H1 (cell line): ENCODE data around the gene ELOVL5. TPM values are rescaled to one million over a fixed set of nuclear protein-coding genes. Genes with fewer than 3 reads are reported as not detected.

Experiments
- CTCF ChIA-PET: fragments of 300-600 bp; sonication (Branson Sonifier 250); formaldehyde crosslinking; loops from one replicate; lab custom pipeline; 2021; ENCODE audit not compliant: partially characterized antibody; lab: Charles Lee
- POLR2A ChIA-PET: fragments of 300-600 bp; sonication (Branson Sonifier 250); formaldehyde crosslinking; loops from one replicate; lab custom pipeline; 2021; ENCODE audit warnings: inconsistent platforms; ENCODE audit not compliant: partially characterized antibody; lab: Charles Lee
- DNase-seq, 2 experiments: peaks; one replicate each; pipeline versions ENCODE4 v3.0.0 to v3.0.0-alpha.2; 2010 to 2022; ENCODE audit warnings: low spot score in 2 of 2, low read depth in 1 of 2, mixed read lengths in 1 of 2
- FAIRE-seq: peaks from 2 replicates; lab custom pipeline; 2011; peaks lifted over from hg19 to GRCh38; lab: Jason Lieb, UNC
- H2AFZ ChIP-seq: 2 replicates; pipeline ENCODE4 v1.8.1; 2012; ENCODE audit warnings: low read length, inconsistent platforms
- H2AK5ac ChIP-seq: 2 replicates; pipeline ENCODE4 v1.6.1; 2013; ENCODE audit warnings: low read depth, low read length
- H2BK120ac ChIP-seq: replicated peaks from 2 replicates; pipeline ENCODE3; 2013; ENCODE audit warnings: low read depth, low read length, inconsistent platforms
- H2BK12ac ChIP-seq: 2 replicates; pipeline ENCODE4 v1.6.1; 2013; ENCODE audit warnings: low read depth, low read length
- H2BK15ac ChIP-seq: 2 replicates; pipeline ENCODE4 v1.6.1; 2013; ENCODE audit warnings: low read length
- H2BK20ac ChIP-seq: 2 replicates; pipeline ENCODE4 v1.6.1; 2013; ENCODE audit warnings: low read length
- H2BK5ac ChIP-seq: 2 replicates; pipeline ENCODE4 v1.6.1; 2013; ENCODE audit warnings: low read depth, low read length
- H3K14ac ChIP-seq: 2 replicates; pipeline ENCODE4 v1.6.1; 2013; ENCODE audit warnings: inconsistent platforms; ENCODE audit not compliant: insufficient read length
- H3K18ac ChIP-seq: 2 replicates; pipeline ENCODE4 v1.6.1; 2013; ENCODE audit warnings: low read length; ENCODE audit errors: extremely low read depth
- H3K23ac ChIP-seq: 2 replicates; pipeline ENCODE4 v1.6.1; 2013; ENCODE audit warnings: inconsistent platforms; ENCODE audit not compliant: insufficient read length
- H3K23me2 ChIP-seq: 2 replicates; pipeline ENCODE4 v1.6.1; 2013; ENCODE audit warnings: low read depth, low read length
- H3K27ac ChIP-seq: 2 replicates; pipeline ENCODE4 v1.6.1; 2011; ENCODE audit warnings: low read depth, low read length, inconsistent platforms
- H3K27me3 ChIP-seq, 4 experiments: replicated peaks in 1 of 4; 1 replicate in 1 of 4; 2 replicates in 3 of 4; pipeline versions ENCODE4 v1.6.1 to v1.8.1; 2011 to 2013; ENCODE audit warnings: low read length in 3 of 4, mild to moderate bottlenecking in 3 of 4, inconsistent platforms in 2 of 4, mixed read lengths in 2 of 4, moderate library complexity in 1 of 4; ENCODE audit not compliant: control insufficient read depth in 3 of 4, insufficient read depth in 3 of 4; ENCODE audit errors: extremely low read depth in 1 of 4
- H3K36me3 ChIP-seq, 4 experiments: 2 replicates each; pipeline versions ENCODE4 v1.6.1 to v1.8.1; 2011 to 2013; ENCODE audit warnings: mild to moderate bottlenecking in 4 of 4, low read length in 3 of 4, moderate library complexity in 2 of 4, control low read depth in 1 of 4, inconsistent platforms in 1 of 4; ENCODE audit not compliant: insufficient read depth in 4 of 4, control insufficient read depth in 2 of 4
- H3K4ac ChIP-seq: replicated peaks from 2 replicates; pipeline ENCODE3; 2013; ENCODE audit warnings: low read length, low read depth, mixed read lengths, inconsistent platforms; ENCODE audit not compliant: insufficient read length
- H3K4me1 ChIP-seq, 4 experiments: replicated peaks in 1 of 4; 1 replicate in 1 of 4; 2 replicates in 3 of 4; pipeline versions ENCODE4 v1.6.1 to v1.8.1; 2011 to 2013; ENCODE audit warnings: low read length in 3 of 4, inconsistent platforms in 2 of 4, mixed read lengths in 1 of 4; ENCODE audit not compliant: insufficient read depth in 4 of 4, control insufficient read depth in 3 of 4
- H3K4me2 ChIP-seq, 2 experiments: 2 replicates each; pipeline versions ENCODE4 v1.6.1 to v1.8.1; 2011 to 2013; ENCODE audit warnings: low read depth in 2 of 2, low read length in 2 of 2, control low read depth in 1 of 2, inconsistent platforms in 1 of 2, mild to moderate bottlenecking in 1 of 2; ENCODE audit not compliant: insufficient read depth in 1 of 2
- H3K4me3 ChIP-seq, 4 experiments: fragments of 200-600, 300-600 bp in 1 of 4; sonication (generic), shearing (Covaris generic), sonication (Bioruptor Twin) in 1 of 4; 2 replicates each; pipeline versions ENCODE4 v1.5.1 to v1.8.1; 2011 to 2016; ENCODE audit warnings: low read length in 4 of 4, low read depth in 3 of 4, control low read depth in 2 of 4, inconsistent platforms in 2 of 4, mild to moderate bottlenecking in 2 of 4, mixed read lengths in 1 of 4, moderate library complexity in 1 of 4; ENCODE audit not compliant: insufficient read depth in 2 of 4; ENCODE audit errors: extremely low read depth in 1 of 4
- H3K56ac ChIP-seq: replicated peaks from 2 replicates; pipeline ENCODE3; 2013; ENCODE audit warnings: low read depth, mild to moderate bottlenecking, mixed read lengths, low read length, inconsistent platforms; ENCODE audit not compliant: insufficient read length
- H3K79me1 ChIP-seq: 2 replicates; pipeline ENCODE4 v1.6.1; 2013; ENCODE audit warnings: low read depth, low read length, control low read depth
- H3K79me2 ChIP-seq, 2 experiments: 2 replicates each; pipeline versions ENCODE4 v1.6.1 to v1.8.1; 2012 to 2013; ENCODE audit warnings: low read length in 2 of 2, mild to moderate bottlenecking in 2 of 2, inconsistent platforms in 1 of 2; ENCODE audit not compliant: insufficient read depth in 2 of 2, control insufficient read depth in 1 of 2
- H3K9ac ChIP-seq, 4 experiments: replicated peaks in 1 of 4; 1 replicate in 1 of 4; 2 replicates in 3 of 4; pipeline versions ENCODE4 v1.6.1 to v1.8.1; 2011 to 2013; ENCODE audit warnings: low read depth in 3 of 4, low read length in 3 of 4, control low read depth in 2 of 4, mild to moderate bottlenecking in 2 of 4, moderate library complexity in 2 of 4, inconsistent platforms in 1 of 4; ENCODE audit errors: extremely low read depth in 1 of 4
- H3K9me3 ChIP-seq, 2 experiments: 2 replicates each; pipeline versions ENCODE4 v1.6.1 to v1.8.1; 2012 to 2013; ENCODE audit warnings: mild to moderate bottlenecking in 2 of 2, moderate library complexity in 2 of 2, control low read depth in 1 of 2, inconsistent platforms in 1 of 2, low read depth in 1 of 2, low read length in 1 of 2, mixed read lengths in 1 of 2; ENCODE audit not compliant: insufficient read depth in 2 of 2
- H4K20me1 ChIP-seq, 2 experiments: replicated peaks in 1 of 2; 2 replicates each; pipeline versions ENCODE3 to v1.8.1; 2011 to 2013; ENCODE audit warnings: inconsistent platforms in 2 of 2, low read length in 2 of 2, mild to moderate bottlenecking in 1 of 2; ENCODE audit not compliant: insufficient read depth in 2 of 2, control insufficient read depth in 1 of 2
- H4K5ac ChIP-seq: 2 replicates; pipeline ENCODE4 v1.6.1; 2013; ENCODE audit warnings: low read length, low read depth, mixed read lengths, inconsistent platforms; ENCODE audit not compliant: insufficient read length
- H4K8ac ChIP-seq: 2 replicates; pipeline ENCODE4 v1.8.0; 2013; ENCODE audit warnings: mild to moderate bottlenecking, moderate library complexity, low read length, inconsistent platforms; ENCODE audit not compliant: insufficient read depth; ENCODE audit errors: extremely low read depth
- H4K91ac ChIP-seq: replicated peaks from 2 replicates; pipeline ENCODE3; 2013; ENCODE audit warnings: low read length, mixed read lengths, inconsistent platforms; ENCODE audit not compliant: insufficient read length
- CEBPB ChIP-seq: IDR thresholded peaks from 2 replicates; pipeline ENCODE4 v1.6.1; 2012; ENCODE audit warnings: low read depth, low read length
- CHD2 ChIP-seq: IDR thresholded peaks from 2 replicates; pipeline ENCODE4 v1.6.1; 2012; ENCODE audit warnings: low read length, improper control_type of control experiment
- CREB1 ChIP-seq: IDR thresholded peaks from 2 replicates; pipeline ENCODE4 v1.6.1; 2012; ENCODE audit warnings: inconsistent platforms
- GABPA ChIP-seq: IDR thresholded peaks from 2 replicates; pipeline ENCODE4 v1.6.1; 2011; ENCODE audit warnings: mild to moderate bottlenecking, low read length, moderate library complexity, borderline replicate concordance; ENCODE audit not compliant: insufficient read depth
- JUND ChIP-seq: IDR thresholded peaks from 2 replicates; pipeline ENCODE4 v1.6.1; 2011; ENCODE audit warnings: mild to moderate bottlenecking, improper control_type of control experiment, low read length
- KDM1A ChIP-seq: fragments of 200-600, 300-600 bp; sonication (generic); IDR thresholded peaks from 2 replicates; pipeline ENCODE4 v1.7.1; 2016; ENCODE audit warnings: mild to moderate bottlenecking, low read length, borderline replicate concordance
- NRF1 ChIP-seq: IDR thresholded peaks from 2 replicates; pipeline ENCODE4 v1.6.1; 2011; ENCODE audit warnings: mild to moderate bottlenecking, low read depth, low read length, improper control_type of control experiment
- PHF8 ChIP-seq: fragments of 200-600 bp; sonication (generic); conservative IDR thresholded peaks from 2 replicates; pipeline ENCODE4 v1.7.1; 2012; ENCODE audit warnings: low read depth, mild to moderate bottlenecking, inconsistent platforms, low read length, moderate library complexity
- RFX5 ChIP-seq: IDR thresholded peaks from 2 replicates; pipeline ENCODE4 v1.6.1; 2011; ENCODE audit warnings: low read depth, low read length, improper control_type of control experiment, borderline replicate concordance
- SIX5 ChIP-seq: IDR thresholded peaks from 2 replicates; pipeline ENCODE4 v1.6.1; 2011; ENCODE audit warnings: mild to moderate bottlenecking, low read depth, low read length
- TAF1 ChIP-seq: IDR thresholded peaks from 2 replicates; pipeline ENCODE4 v1.6.1; 2011; ENCODE audit warnings: mild to moderate bottlenecking, low read depth, low read length
- WGBS, 2 experiments: shearing (Covaris generic) in 1 of 2; methylation state at CpG; one replicate each; pipeline versions ENCODE4 v1.1.6 to v1.1.7; 2013 to 2015; ENCODE audit warnings: low lambda C conversion rate in 2 of 2, mixed read lengths in 2 of 2, inconsistent platforms in 1 of 2, low coverage in 1 of 2, missing lambda C conversion rate in 1 of 2; ENCODE audit not compliant: insufficient replicate concordance in 2 of 2, insufficient coverage in 1 of 2, insufficient read length in 1 of 2; ENCODE audit errors: extremely low coverage in 1 of 2, missing lambda C conversion rate in 1 of 2; 5-methylcytosine and 5-hydroxymethylcytosine counted together
- polyA plus RNA-seq, 7 experiments: library from polyadenylated mRNA; depleted of rRNA in 3 of 7; stranded (reverse) in 5 of 7; unstranded in 2 of 7; fragments of >200 nt in 5 of 7; fragments of 200-250 nt in 2 of 7; gene quantifications; 1 replicate in 5 of 7; 2 replicates in 1 of 7; 4 replicates in 1 of 7; pipeline versions ENCODE4 v1.2.1 to v1.2.3, GENCODE V29; 2011 to 2013; ENCODE audit warnings: missing spikeins in 2 of 7, mixed read lengths in 2 of 7
- total RNA-seq: library from RNA; stranded (reverse); fragmentation: NEBNext Ultra II Directional; extraction: Animal tissue kit (Norgen Biotek cat#: 25700); gene quantifications from 2 replicates; pipeline ENCODE4 v1.2.1, GENCODE V29; 2021

Gene ELOVL5
- total and polyA plus RNA-seq, 2 of the 8 experiments (the other 6 are each of a cell fraction or from before 2014, with no cell fraction given): 113 to 156 TPM

DNA sequence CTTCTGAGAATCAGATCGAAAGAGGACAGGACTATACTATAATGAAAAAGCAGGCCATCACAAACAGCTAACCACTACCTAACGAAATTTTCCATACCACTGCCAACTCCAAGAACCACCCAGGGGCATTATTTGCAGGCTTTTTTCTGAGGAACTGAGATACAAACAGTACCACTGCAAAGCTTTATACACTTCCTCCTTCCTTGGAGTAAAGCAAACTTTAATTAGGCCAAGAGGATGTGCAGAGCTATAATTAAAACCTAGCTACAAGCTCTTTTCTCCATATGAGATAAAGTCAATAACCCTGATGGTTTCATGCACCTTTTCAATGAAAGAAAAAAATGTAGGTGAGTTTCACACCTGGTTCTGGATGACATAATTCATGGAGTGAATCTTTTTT, 68.5 kb downstream of the ELOVL5 start:
- Histone ChIP-seq H3K4me1 (no peaks in the 10 kb centered on the region), H3K4me3 (no peak overlapping the region), H3K4me2 (no peak overlapping the region), H3K23me2 (no peaks in the 10 kb centered on the region), H2AFZ (no peak overlapping the region), H2BK5ac (no peak overlapping the region), H4K20me1 (peaks cover 3 to 9% of the 10 kb centered on the region in 2 experiments), H3K27me3 (no peaks in the 10 kb centered on the region), H3K18ac (no peak overlapping the region), H4K5ac (no peak overlapping the region), H3K9ac (no peak overlapping the region), H3K14ac (no peak overlapping the region), H3K23ac (no peak overlapping the region), H3K79me1 (peaks cover 2% of the 10 kb centered on the region), H3K9me3 (no peaks in the 10 kb centered on the region), H4K91ac (no peak overlapping the region), H4K8ac (no peak overlapping the region), H3K56ac (no peak overlapping the region), H2BK12ac (no peak overlapping the region), H2BK120ac (no peak overlapping the region), H2AK5ac (no peak overlapping the region), H3K36me3 (peaks cover 0 to 12% (median 5%) of the 10 kb centered on the region in 4 experiments; a peak in 5 of 8 replicates), H3K4ac (no peak overlapping the region), H3K79me2 (peaks cover 0 to 11% of the 10 kb centered on the region in 2 experiments; a peak in 1 of 4 replicates), H3K27ac (no peak overlapping the region), H2BK20ac (no peak overlapping the region), H2BK15ac (no peak overlapping the region)
- DNase-seq: no peak
- 93% methylated on average over 2 of the region's 2 CpGs; no CpG with 5 or more reads in 1 of the 2 experiments for WGBS, 2 experiments
- POLR2A ChIA-PET: no interaction called here
- CTCF ChIA-PET: interaction anchor here (0.6 to 2.8 kb wide), 6 partner anchors 14 to 147 kb away, joined by 3 to 12 read pairs (median 4); no protein-coding TSS in a partner anchor
- FAIRE-seq: no peak
- TF ChIP-seq TAF1 (no peak), SIX5 (no peak), CHD2 (no peak), GABPA (no peak), CEBPB (no peak), NRF1 (no peak), KDM1A (no peak), RFX5 (no peak), JUND (no peak), CREB1 (no peak), PHF8 (no peak)
